Hepatocyte (in vitro differentiated cells): Measurements from ENCODE around the gene CAPN12. TPM values are rescaled to one million over a fixed set of nuclear protein-coding genes. Genes with fewer than 3 reads are reported as not detected.
"Not testable (repeated sequence)": the region's sequence is repeated elsewhere in the genome, so short reads cannot be mapped to it uniquely, and the experiment has no call there.

ENCODE experiments used
- DNase-seq: peaks from one replicate; pipeline ENCODE4 v3.0.0-alpha.2; 2016; ENCODE audit warnings: low spot score
- H2AFZ ChIP-seq: fragments of 200-600 bp; sonication (generic); 2 replicates; pipeline ENCODE4 v1.6.0; 2016; ENCODE audit warnings: antibody characterized with exemption, mild to moderate bottlenecking
- H3K27ac ChIP-seq: fragments of 200-600 bp; sonication (generic); 2 replicates; pipeline ENCODE4 v1.5.1; 2016; ENCODE audit warnings: mild to moderate bottlenecking
- H3K27me3 ChIP-seq: fragments of 200-600 bp; sonication (generic); 2 replicates; pipeline ENCODE4 v1.6.1; 2016
- H3K36me3 ChIP-seq: fragments of 200-600 bp; sonication (generic); replicated peaks from 2 replicates; pipeline ENCODE4 v1.5.1; 2016; ENCODE audit warnings: low read depth; ENCODE audit not compliant: insufficient read depth
- H3K4me1 ChIP-seq: fragments of 200-600 bp; sonication (generic); 2 replicates; pipeline ENCODE4 v1.5.1; 2016; ENCODE audit warnings: mild to moderate bottlenecking, moderate library complexity; ENCODE audit not compliant: insufficient read depth
- H3K4me2 ChIP-seq: fragments of 200-600 bp; sonication (generic); 2 replicates; pipeline ENCODE4 v1.6.0; 2016
- H3K4me3 ChIP-seq: fragments of 200-600 bp; sonication (generic); 2 replicates; pipeline ENCODE4 v1.5.1; 2016; ENCODE audit warnings: mild to moderate bottlenecking
- H3K79me2 ChIP-seq: fragments of 200-600 bp; sonication (generic); 2 replicates; pipeline ENCODE4 v1.6.0; 2017; ENCODE audit warnings: mild to moderate bottlenecking
- H3K9me2 ChIP-seq: fragments of 200-600 bp; sonication (generic); replicated peaks from 2 replicates; pipeline ENCODE4 v1.6.0; 2017; ENCODE audit warnings: mild to moderate bottlenecking; ENCODE audit not compliant: insufficient read depth
- H3K9me3 ChIP-seq: fragments of 200-600 bp; sonication (generic); 2 replicates; pipeline ENCODE4 v1.5.1; 2016; ENCODE audit warnings: low read depth, mild to moderate bottlenecking
- H4K20me1 ChIP-seq: fragments of 200-600 bp; sonication (generic); 2 replicates; pipeline ENCODE4 v1.6.0; 2016; ENCODE audit warnings: mild to moderate bottlenecking; ENCODE audit not compliant: insufficient read depth, poor library complexity, severe bottlenecking
- CTCF ChIP-seq: fragments of 200-600 bp; sonication (generic); IDR thresholded peaks from 2 replicates; pipeline ENCODE4 v1.5.1; 2016; ENCODE audit warnings: antibody characterized with exemption, mild to moderate bottlenecking; ENCODE audit not compliant: poor library complexity
- EZH2 ChIP-seq: fragments of 200-600 bp; sonication (generic); IDR thresholded peaks from 2 replicates; pipeline ENCODE4 v1.6.1; 2016; ENCODE audit warnings: antibody characterized with exemption, mild to moderate bottlenecking, borderline replicate concordance
- EZH2phosphoT487 ChIP-seq: fragments of 200-600 bp; sonication (generic); IDR thresholded peaks from one replicate; pipeline ENCODE4 v1.6.1; 2018; ENCODE audit warnings: antibody characterized with exemption, mild to moderate bottlenecking, low read depth, moderate library complexity; ENCODE audit not compliant: unreplicated experiment, severe bottlenecking
- WGBS: methylation state at CpG from one replicate; pipeline ENCODE4 v1.1.6; 2016; ENCODE audit warnings: low lambda C conversion rate; ENCODE audit errors: missing lambda C conversion rate; 5-methylcytosine and 5-hydroxymethylcytosine counted together
- polyA plus RNA-seq: library from polyadenylated mRNA; unstranded; fragments of >200 nt; fragmentation: Nextera tagmentation; extraction: Ambion mirVana; gene quantifications from 2 replicates; pipeline ENCODE4 v1.2.1, GENCODE V29; 2016
- total RNA-seq: library from RNA; depleted of rRNA; stranded (reverse); fragments of >200 nt; gene quantifications from 2 replicates; pipeline ENCODE4 v1.2.3, GENCODE V29; 2014

Gene CAPN12
- total and polyA plus RNA-seq, 2 experiments from 2014 or later, result 24.3 to 26.6 TPM

DNA sequence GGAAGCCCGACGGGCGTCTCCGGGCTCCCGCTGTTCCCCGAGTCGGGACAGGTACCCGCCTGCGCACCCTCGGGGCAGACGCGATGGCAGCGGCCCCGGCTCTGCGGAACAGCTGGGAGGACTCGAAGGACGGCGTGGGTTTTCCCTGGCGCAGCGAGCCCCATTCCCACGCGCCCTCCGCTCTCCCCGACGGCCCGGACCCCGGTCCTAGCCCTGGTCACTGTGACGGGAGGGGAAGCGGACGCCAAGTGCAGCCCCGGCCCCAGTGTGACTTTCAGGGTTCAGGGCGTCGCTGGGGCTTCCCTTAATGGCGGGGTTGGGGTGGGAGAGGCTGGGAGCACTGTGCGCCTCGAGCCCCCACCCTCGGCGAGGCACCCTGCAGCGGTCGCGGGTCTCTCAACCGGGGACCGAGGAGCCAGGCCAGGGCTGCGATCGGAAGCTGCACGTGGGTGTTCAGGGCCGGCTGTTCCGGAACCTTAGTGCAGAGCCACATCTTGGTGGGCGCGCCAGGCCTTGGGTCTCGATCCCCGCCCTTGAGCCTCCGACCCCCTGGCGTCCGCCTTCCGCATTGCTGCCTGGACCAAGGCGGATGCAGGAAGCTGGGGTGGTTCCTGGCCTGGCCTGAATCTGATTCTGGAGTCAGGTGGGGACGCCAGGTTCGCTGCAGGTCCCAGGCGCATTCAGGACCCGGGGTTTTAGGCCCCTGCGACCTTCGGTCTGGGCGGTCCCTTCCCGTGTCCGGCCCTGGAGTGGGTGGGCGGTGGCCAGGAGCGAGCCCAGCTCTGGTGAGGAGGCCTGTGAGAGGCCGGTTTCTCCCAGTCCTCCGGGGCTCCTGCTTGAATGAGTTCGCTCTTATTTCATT lies 48.2 kb upstream of the CAPN12 start:
- DNase-seq, result no peak
- no peak overlapping the region for H2AFZ ChIP-seq

DNA sequence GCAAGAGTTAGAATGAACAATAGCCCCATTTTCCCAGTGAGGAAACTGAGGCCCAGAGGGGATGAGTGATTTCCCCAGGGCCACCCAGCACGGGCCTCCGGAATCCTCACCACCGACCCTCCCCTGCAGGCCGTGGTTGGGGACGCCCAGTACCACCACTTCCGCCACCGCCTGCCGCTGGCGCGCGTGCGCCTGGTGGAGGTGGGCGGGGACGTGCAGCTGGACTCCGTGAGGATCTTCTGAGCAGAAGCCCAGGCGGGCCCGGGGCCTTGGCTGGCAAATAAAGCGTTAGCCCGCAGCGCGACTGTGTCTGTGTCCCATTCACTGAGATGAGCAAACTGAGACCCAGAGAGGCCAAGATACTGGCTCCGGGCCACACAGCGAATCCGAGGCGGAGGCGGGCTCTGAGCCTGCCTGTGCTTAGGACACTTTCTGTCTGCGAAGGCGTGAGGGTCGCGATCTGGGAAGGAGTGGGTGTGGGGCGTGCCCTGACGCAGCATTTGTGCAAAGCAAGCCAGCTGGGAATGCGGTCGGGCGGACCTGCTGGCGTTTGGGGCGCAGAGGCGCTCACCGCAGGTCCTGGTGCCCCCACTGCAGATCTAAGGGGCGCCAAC lies 47.3 kb upstream of the CAPN12 start:
- H3K4me1 ChIP-seq, H3K4me2 ChIP-seq, H3K9me3 ChIP-seq, H3K9me2 ChIP-seq, H3K36me3 ChIP-seq, H3K27me3 ChIP-seq, H3K27ac ChIP-seq, H3K79me2 ChIP-seq, H2AFZ ChIP-seq, DNase-seq, H3K4me3 ChIP-seq, H4K20me1 ChIP-seq: not testable (repeated sequence)
- no CpG with 5 or more reads among the region's 40 CpGs for WGBS

More for the DNA sequence above, 48.2 kb upstream of the CAPN12 start:
- Histone ChIP-seq H3K4me1 (no peaks in the 10 kb centered on the region), H3K9me2 (no peaks in the 10 kb centered on the region), H3K79me2 (no peaks in the 10 kb centered on the region), H4K20me1 (no peaks in the 10 kb centered on the region), H3K4me2 (no peak overlapping the region), H3K27me3 (no peaks in the 10 kb centered on the region), H3K9me3 (no peaks in the 10 kb centered on the region), H3K36me3 (no peaks in the 10 kb centered on the region), H3K27ac (no peak overlapping the region), H3K4me3 (no peak overlapping the region)
- TF ChIP-seq EZH2 (no peak), CTCF (no peak), EZH2phosphoT487 (no peak)
- 93% methylated on average over 48 of the region's 71 CpGs for WGBS

- not testable (repeated sequence) for H3K4me1 ChIP-seq, H3K27ac ChIP-seq, H4K20me1 ChIP-seq, H3K27me3 ChIP-seq, H2AFZ ChIP-seq, H3K4me3 ChIP-seq, H3K9me3 ChIP-seq, H3K79me2 ChIP-seq, DNase-seq, H3K36me3 ChIP-seq, H3K4me2 ChIP-seq, H3K9me2 ChIP-seq
- WGBS, result 85% methylated on average over 11 of the region's 49 CpGs
Measured at GRCh38 chr19:38790507-38791403, 46.5 kb upstream of the CAPN12 start.

DNA sequence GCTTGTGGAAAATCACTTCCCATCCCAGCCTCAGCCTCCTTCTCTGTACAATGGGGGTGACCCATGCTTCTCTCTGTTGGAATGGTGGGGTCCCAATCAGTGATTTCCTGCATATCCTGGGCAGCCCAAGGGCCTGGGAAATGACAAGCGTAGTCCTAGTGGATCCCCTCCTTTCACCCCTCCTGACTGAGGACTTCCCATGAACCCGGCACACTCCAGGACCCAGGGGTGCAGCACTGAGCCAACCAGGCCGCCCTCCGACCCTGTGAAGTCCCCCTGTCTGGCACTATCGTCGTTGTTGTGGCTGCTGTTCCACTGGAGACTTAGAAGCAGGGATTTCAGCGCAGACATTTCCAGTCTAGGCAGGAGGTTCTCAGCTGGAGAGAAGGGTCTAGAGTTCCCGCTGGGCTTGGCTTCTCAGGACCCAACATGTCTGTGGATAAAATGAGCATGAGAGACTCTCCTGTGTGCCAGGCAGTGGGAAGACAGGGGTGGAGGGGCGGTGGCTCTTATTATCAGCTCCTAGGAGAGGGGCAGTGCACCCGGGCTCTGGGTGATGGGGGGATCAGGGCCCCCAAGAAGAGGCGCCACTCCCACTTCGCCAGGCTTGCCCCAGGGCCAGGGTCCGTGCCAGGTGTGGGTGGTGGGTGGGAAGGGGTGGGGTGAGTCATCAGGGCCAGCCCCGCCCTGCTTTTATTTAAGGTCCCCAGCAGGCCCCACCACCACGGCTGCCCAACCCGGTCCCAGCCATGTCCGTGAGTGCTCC lies 44.4 kb upstream of the CAPN12 start, which contains the start of gene LGALS7B:
LGALS7B (plus strand) TSS at position 723 of the 766 bp plus-strand sequence; CDS start at position 750, 27 bp downstream.
- Histone ChIP-seq H3K4me3 (no peak within 1 kb of the TSS), H3K4me1 (no peaks in the 10 kb centered on the region), H3K27me3 (no peaks in the 10 kb centered on the region), H3K9me2 (no peaks in the 10 kb centered on the region), H3K36me3 (no peaks in the 10 kb centered on the region), H4K20me1 (no peaks in the 10 kb centered on the region), H3K79me2 (no peaks in the 10 kb centered on the region), H3K27ac (no peak within 1 kb of the TSS), H3K4me2 (no peak within 1 kb of the TSS), H2AFZ (no peak within 1 kb of the TSS), H3K9me3 (no peaks in the 10 kb centered on the region)
- 79% methylated on average over 12 of the region's 17 CpGs for WGBS
- no peak for DNase-seq
- TF ChIP-seq EZH2 (no peak), EZH2phosphoT487 (no peak), CTCF (no peak)
